ENCODE results near the gene TMEM178B.

- no peak for TF ChIP-seq POLR2A (IDR thresholded peaks at IDR 0.05)
- TF ChIP-seq, protein P1, sequence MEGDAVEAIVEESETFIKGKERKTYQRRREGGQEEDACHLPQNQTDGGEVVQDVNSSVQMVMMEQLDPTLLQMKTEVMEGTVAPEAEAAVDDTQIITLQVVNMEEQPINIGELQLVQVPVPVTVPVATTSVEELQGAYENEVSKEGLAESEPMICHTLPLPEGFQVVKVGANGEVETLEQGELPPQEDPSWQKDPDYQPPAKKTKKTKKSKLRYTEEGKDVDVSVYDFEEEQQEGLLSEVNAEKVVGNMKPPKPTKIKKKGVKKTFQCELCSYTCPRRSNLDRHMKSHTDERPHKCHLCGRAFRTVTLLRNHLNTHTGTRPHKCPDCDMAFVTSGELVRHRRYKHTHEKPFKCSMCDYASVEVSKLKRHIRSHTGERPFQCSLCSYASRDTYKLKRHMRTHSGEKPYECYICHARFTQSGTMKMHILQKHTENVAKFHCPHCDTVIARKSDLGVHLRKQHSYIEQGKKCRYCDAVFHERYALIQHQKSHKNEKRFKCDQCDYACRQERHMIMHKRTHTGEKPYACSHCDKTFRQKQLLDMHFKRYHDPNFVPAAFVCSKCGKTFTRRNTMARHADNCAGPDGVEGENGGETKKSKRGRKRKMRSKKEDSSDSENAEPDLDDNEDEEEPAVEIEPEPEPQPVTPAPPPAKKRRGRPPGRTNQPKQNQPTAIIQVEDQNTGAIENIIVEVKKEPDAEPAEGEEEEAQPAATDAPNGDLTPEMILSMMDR (IDR thresholded peaks at IDR 0.05): no peak
Measured at GRCh38 chr7:141213226-141213625, 139.4 kb downstream of the TMEM178B start.

Data from right lobe of liver (tissue), 4 donors.